Right atrium auricular region (tissue), 2 donors: ENCODE measurements around the gene KAZN. TPM values are rescaled to one million over a fixed set of nuclear protein-coding genes. Genes with fewer than 3 reads are reported as not detected.

Source experiments
- DNase-seq: peaks from one replicate; pipeline ENCODE4 v3.0.0-alpha.2; 2019; ENCODE audit warnings: low spot score
- H3K27ac ChIP-seq, 2 donors: fragments of 200-600 bp; sonication (generic); 1 replicate in 1 of 2; 2 replicates in 1 of 2; pipeline ENCODE4 v1.5.1; 2016 to 2019
- H3K27me3 ChIP-seq, 2 donors: fragments of 200-600 bp; sonication (generic); one replicate each; pipeline versions ENCODE4 v1.5.1 to v1.6.0; 2017 to 2019
- H3K36me3 ChIP-seq: fragments of 200-600 bp; sonication (generic); one replicate; pipeline ENCODE4 v1.5.1; 2016
- H3K4me1 ChIP-seq, 2 donors: fragments of 200-600 bp; sonication (generic); one replicate each; pipeline versions ENCODE4 v1.5.1 to v1.6.0; 2017 to 2019
- H3K4me3 ChIP-seq, 2 donors: fragments of 200-600 bp; sonication (generic); 1 replicate in 1 of 2; 2 replicates in 1 of 2; pipeline ENCODE4 v1.5.1; 2017 to 2019; ENCODE audit warnings: mild to moderate bottlenecking in 1 of 2, moderate library complexity in 1 of 2
- H3K9me3 ChIP-seq, 2 donors: fragments of 200-600 bp; sonication (generic); one replicate each; pipeline ENCODE4 v1.5.1; 2019
- total RNA-seq, 2 donors: library from RNA; depleted of rRNA; stranded (reverse); fragments of >200 nt; gene quantifications; one replicate each; pipeline ENCODE4 v1.1.0, GENCODE V29; 2016
- TF ChIP-seq, protein P1 (sequence below), 2 donors: fragments of 200-600 bp; sonication (generic); IDR thresholded peaks; one replicate each; pipeline ENCODE4 v1.5.1; 2019; ENCODE audit warnings: antibody characterized with exemption in 2 of 2

The KAZN gene
- total RNA-seq, 2 donors from 2014 or later: 3.9 to 6.8 TPM

DNA sequence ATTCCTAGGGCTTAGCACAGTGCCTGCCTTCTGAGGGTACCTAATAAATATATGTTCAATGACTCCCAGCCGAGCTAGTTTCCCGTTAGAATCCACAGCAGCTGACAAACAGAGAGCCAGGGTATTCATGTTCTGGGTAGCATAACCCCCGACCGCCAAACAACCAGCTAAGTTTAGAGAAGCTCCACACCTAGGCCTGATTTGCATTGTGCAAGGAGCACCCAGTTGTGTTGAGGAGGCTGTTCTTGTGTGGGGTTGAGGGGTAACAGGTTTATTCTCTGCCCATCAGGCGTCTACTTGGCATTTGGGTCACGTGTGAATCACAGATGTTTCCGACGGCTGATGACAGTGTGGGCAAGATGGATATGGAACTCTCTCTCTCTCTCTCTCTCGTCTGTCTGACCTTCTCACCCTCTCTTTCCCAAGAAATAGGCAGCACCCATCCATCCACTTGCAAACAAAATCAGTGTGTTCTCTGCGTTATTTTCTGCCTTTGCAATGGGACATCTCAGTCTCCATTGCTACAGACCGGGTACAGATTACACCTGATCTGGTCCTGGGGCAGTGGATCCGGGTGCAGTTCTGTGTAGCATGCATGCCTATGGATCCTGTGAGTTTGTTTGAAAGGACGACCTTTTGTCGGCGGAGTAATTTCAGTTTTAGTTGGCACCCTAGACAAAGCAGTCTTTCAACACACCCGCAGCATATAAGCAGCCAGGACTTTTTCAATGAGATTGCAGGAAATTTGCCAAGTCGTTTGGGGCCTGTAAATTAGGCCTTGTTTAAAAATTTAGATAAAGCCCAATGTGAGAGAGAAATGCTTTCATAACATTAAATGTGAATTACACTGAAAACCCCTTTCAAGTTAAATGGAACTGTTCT, 29.4 kb downstream of the KAZN start:
- DNase-seq: no peak
- no peaks in the 10 kb centered on the region for H3K9me3 ChIP-seq
- no peak overlapping the region for H3K4me3 ChIP-seq
- H3K4me1 ChIP-seq: peaks cover 0 to 11% of the 10 kb centered on the region in 2 donors
- no peaks in the 10 kb centered on the region for H3K27me3 ChIP-seq
- H3K36me3 ChIP-seq: no peaks in the 10 kb centered on the region
- H3K27ac ChIP-seq: no peak overlapping the region
- TF ChIP-seq, protein P1, sequence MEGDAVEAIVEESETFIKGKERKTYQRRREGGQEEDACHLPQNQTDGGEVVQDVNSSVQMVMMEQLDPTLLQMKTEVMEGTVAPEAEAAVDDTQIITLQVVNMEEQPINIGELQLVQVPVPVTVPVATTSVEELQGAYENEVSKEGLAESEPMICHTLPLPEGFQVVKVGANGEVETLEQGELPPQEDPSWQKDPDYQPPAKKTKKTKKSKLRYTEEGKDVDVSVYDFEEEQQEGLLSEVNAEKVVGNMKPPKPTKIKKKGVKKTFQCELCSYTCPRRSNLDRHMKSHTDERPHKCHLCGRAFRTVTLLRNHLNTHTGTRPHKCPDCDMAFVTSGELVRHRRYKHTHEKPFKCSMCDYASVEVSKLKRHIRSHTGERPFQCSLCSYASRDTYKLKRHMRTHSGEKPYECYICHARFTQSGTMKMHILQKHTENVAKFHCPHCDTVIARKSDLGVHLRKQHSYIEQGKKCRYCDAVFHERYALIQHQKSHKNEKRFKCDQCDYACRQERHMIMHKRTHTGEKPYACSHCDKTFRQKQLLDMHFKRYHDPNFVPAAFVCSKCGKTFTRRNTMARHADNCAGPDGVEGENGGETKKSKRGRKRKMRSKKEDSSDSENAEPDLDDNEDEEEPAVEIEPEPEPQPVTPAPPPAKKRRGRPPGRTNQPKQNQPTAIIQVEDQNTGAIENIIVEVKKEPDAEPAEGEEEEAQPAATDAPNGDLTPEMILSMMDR (IDR thresholded peaks at IDR 0.05): no peak

DNA sequence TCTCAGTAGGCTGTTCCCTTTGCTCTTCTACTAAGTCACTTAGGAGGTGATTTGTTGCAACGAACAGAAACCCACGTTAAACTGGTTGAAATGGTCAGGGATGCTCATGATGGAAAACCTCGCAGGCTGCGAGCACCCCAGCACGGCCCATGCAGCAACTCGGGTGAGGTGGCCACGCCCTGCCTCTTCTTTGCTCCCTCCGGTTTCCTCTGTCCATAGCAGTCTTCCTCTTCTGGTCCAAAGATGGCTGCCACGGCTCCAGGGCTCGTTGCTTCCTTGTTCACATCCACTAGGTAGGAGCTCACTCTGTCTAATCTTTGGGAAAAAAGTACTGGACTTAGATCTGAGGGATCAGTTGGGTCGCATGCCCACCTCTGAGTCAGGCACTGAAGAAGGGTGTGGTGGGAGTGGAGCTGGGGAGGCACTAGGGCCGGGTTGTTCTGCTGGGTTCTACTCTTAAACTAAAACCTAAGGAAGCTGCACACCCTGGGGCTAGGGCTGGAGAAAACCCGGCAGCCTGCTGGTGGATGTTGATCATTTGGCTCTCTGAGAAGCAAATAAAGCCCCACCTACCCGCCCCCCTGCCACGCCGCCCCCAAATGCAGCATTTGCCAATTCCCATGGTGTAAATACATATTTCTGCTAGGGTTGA, 31.0 kb downstream of the KAZN start:
- no peaks in the 10 kb centered on the region for H3K9me3 ChIP-seq
- H3K4me3 ChIP-seq: no peak overlapping the region
- no peak for DNase-seq
- no peaks in the 10 kb centered on the region for H3K36me3 ChIP-seq
- no peaks in the 10 kb centered on the region for H3K27me3 ChIP-seq
- TF ChIP-seq, protein P1 (IDR thresholded peaks at IDR 0.05): no peak
- H3K27ac ChIP-seq: no peak overlapping the region
- H3K4me1 ChIP-seq: peaks cover 0 to 11% of the 10 kb centered on the region in 2 donors

DNA sequence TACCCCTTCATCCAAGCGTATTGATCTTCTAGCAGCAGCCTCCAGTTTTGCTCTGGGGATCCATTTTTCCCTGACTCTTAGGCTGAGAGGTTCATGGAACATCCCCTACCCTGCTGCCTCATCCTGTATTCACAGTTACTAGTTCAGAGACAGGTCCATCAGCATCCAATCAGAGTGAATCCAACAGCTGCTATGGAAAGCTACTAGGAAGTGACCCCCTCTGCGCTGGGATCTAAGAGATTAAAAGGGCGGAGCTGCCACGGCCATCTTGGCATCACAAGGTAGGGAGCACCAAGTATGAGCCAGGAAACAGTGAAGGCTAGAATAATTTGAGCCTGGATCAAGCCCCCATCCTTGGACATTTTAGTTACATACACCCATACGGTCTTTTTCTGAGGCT, 32.5 kb downstream of the KAZN start:
- TF ChIP-seq, protein P1 (IDR thresholded peaks at IDR 0.05): no peak
- H3K27ac ChIP-seq: no peak overlapping the region
- no peaks in the 10 kb centered on the region for H3K9me3 ChIP-seq
- H3K4me3 ChIP-seq: no peak overlapping the region
- no peaks in the 10 kb centered on the region for H3K27me3 ChIP-seq
- H3K4me1 ChIP-seq: peaks cover 0 to 11% of the 10 kb centered on the region in 2 donors
- no peak for DNase-seq
- no peaks in the 10 kb centered on the region for H3K36me3 ChIP-seq

DNA sequence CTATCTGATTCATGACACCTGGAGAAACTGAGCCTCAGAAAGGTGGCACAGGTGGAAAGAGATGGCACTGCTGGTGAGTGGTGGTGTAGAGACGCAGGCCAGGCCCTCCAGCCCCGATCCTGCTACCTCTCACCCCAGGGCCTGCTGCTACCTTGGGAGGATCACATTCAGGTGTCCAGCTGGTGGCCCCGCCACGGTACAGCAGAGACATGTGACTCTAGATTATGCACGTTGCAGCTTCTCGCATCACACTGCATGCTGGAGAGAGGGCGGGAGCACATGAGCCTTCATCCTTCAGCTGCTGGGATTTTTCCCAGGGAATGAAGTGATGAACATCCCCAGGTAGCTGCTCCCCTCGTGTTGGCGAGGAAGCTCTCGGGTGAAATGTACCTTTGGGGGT, 32.9 kb downstream of the KAZN start:
- TF ChIP-seq, protein P1 (IDR thresholded peaks at IDR 0.05): no peak

DNA sequence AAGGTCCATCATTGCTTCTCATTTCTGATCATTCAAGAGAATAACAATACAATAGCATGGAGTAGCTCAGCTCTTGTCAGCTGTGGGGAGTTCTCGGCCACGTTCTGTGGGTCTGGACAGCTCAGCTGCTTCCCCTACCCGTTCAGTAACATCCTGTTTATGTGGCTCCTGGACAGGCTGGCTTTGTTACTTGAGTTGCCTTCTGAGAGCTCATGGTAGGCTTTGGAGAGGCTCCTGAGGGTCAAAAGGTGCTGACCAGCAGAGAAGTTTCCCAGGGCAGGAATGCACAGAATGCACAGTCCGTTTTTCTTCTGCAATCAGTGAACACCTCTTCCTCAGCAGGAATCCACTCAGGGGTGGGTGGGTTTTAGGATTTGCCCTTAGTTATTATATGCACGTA, 36.0 kb downstream of the KAZN start:
- Histone ChIP-seq H3K9me3 (no peaks in the 10 kb centered on the region), H3K36me3 (no peaks in the 10 kb centered on the region), H3K27ac (no peak overlapping the region), H3K4me1 (no peaks in the 10 kb centered on the region), H3K27me3 (no peaks in the 10 kb centered on the region), H3K4me3 (no peak overlapping the region)
- TF ChIP-seq, protein P1 (IDR thresholded peaks at IDR 0.05): no peak
- no peak for DNase-seq

More for the DNA sequence above, 32.9 kb downstream of the KAZN start:
- Histone ChIP-seq H3K9me3 (no peaks in the 10 kb centered on the region), H3K27me3 (no peaks in the 10 kb centered on the region), H3K36me3 (no peaks in the 10 kb centered on the region), H3K27ac (no peak overlapping the region), H3K4me1 (peaks cover 0 to 11% of the 10 kb centered on the region in 2 donors), H3K4me3 (no peak overlapping the region)
- DNase-seq: no peak
